ENCODE data around the gene CHRND. TPM values are rescaled to one million over a fixed set of nuclear protein-coding genes. Genes with fewer than 3 reads are reported as not detected.
"Not testable (repeated sequence)": the region's sequence is repeated elsewhere in the genome, so short reads cannot be mapped to it uniquely, and the experiment has no call there.

Gene CHRND
- polyA plus RNA-seq, 2 donors, result not detected

- H3K27me3 ChIP-seq (ENCODE audit: control insufficient read depth in 1 of 2, insufficient read depth in 2 of 2, low read length in 2 of 2), result peaks cover 0 to 24% of the 10 kb centered on the region in 2 donors
- peaks cover 3 to 11% of the 10 kb centered on the region in 2 donors for H3K4me1 ChIP-seq (ENCODE audit: control insufficient read depth in 2 of 2, insufficient read depth in 2 of 2, low read length in 1 of 2)
- 72 to 73% methylated on average over 6 of the region's 6 CpGs for WGBS, 2 donors
- no peaks in the 10 kb centered on the region for H3K36me3 ChIP-seq (ENCODE audit: control insufficient read depth in 2 of 2, insufficient read depth in 2 of 2, low read length in 1 of 2)
- no peaks in the 10 kb centered on the region for H3K9me3 ChIP-seq (ENCODE audit: control insufficient read depth in 2 of 2, insufficient read depth in 1 of 2, low read depth in 1 of 2, low read length in 1 of 2)
- H3K27ac ChIP-seq (ENCODE audit: low read depth in 2 of 2, low read length in 1 of 2), result no peak overlapping the region
- no peak overlapping the region for H3K4me3 ChIP-seq (ENCODE audit: low read depth in 1 of 2, low read length in 2 of 2)
These were observed 1.2 kb upstream of the CHRND start for GRCh38 chr2:232524771-232525170.

- 85 to 87% methylated on average over 14 of the region's 14 CpGs for WGBS, 2 donors
- H3K36me3 ChIP-seq (ENCODE audit: control insufficient read depth in 2 of 2, insufficient read depth in 2 of 2, low read length in 1 of 2), result no peaks in the 10 kb centered on the region
- H3K27ac ChIP-seq (ENCODE audit: low read depth in 2 of 2, low read length in 1 of 2), result no peak overlapping the region
- H3K9me3 ChIP-seq (ENCODE audit: control insufficient read depth in 2 of 2, insufficient read depth in 1 of 2, low read depth in 1 of 2, low read length in 1 of 2), result no peaks in the 10 kb centered on the region
- H3K27me3 ChIP-seq (ENCODE audit: control insufficient read depth in 1 of 2, insufficient read depth in 2 of 2, low read length in 2 of 2), result peaks cover 0 to 24% of the 10 kb centered on the region in 2 donors
- H3K4me1 ChIP-seq (ENCODE audit: control insufficient read depth in 2 of 2, insufficient read depth in 2 of 2, low read length in 1 of 2), result peaks cover 3 to 11% of the 10 kb centered on the region in 2 donors
- H3K4me3 ChIP-seq (ENCODE audit: low read depth in 1 of 2, low read length in 2 of 2), result no peak overlapping the region
These were observed 761 bp upstream of the CHRND start for GRCh38 chr2:232525199-232525598.

GRCh38 chr2:232526372-232526941 is 497 bp downstream of the CHRND start:
- H3K27me3 ChIP-seq (ENCODE audit: control insufficient read depth in 1 of 2, insufficient read depth in 2 of 2, low read length in 2 of 2), result peaks cover 0 to 19% of the 10 kb centered on the region in 2 donors

GRCh38 chr2:232527905-232528470 is 2.0 kb downstream of the CHRND start:
- 76 to 78% methylated on average over 6 of the region's 6 CpGs for WGBS, 2 donors
- Histone ChIP-seq H3K27me3 (ENCODE audit: control insufficient read depth in 1 of 2, insufficient read depth in 2 of 2, low read length in 2 of 2) (peaks cover 0 to 11% of the 10 kb centered on the region in 2 donors), H3K4me3 (ENCODE audit: low read depth in 1 of 2, low read length in 2 of 2) (no peak overlapping the region), H3K27ac (ENCODE audit: low read depth in 2 of 2, low read length in 1 of 2) (no peak overlapping the region), H3K36me3 (ENCODE audit: control insufficient read depth in 2 of 2, insufficient read depth in 2 of 2, low read length in 1 of 2) (no peaks in the 10 kb centered on the region), H3K9me3 (ENCODE audit: control insufficient read depth in 2 of 2, insufficient read depth in 1 of 2, low read depth in 1 of 2, low read length in 1 of 2) (no peaks in the 10 kb centered on the region), H3K4me1 (ENCODE audit: control insufficient read depth in 2 of 2, insufficient read depth in 2 of 2, low read length in 1 of 2) (peaks cover 3 to 11% of the 10 kb centered on the region in 2 donors)

More at GRCh38 chr2:232526372-232526941, 497 bp downstream of the CHRND start:
- Histone ChIP-seq H3K9me3 (ENCODE audit: control insufficient read depth in 2 of 2, insufficient read depth in 1 of 2, low read depth in 1 of 2, low read length in 1 of 2) (no peaks in the 10 kb centered on the region), H3K36me3 (ENCODE audit: control insufficient read depth in 2 of 2, insufficient read depth in 2 of 2, low read length in 1 of 2) (no peaks in the 10 kb centered on the region), H3K4me3 (ENCODE audit: low read depth in 1 of 2, low read length in 2 of 2) (no peak overlapping the region), H3K27ac (ENCODE audit: low read depth in 2 of 2, low read length in 1 of 2) (no peak overlapping the region), H3K4me1 (ENCODE audit: control insufficient read depth in 2 of 2, insufficient read depth in 2 of 2, low read length in 1 of 2) (peaks cover 3 to 11% of the 10 kb centered on the region in 2 donors)
- WGBS, 2 donors, result 66 to 74% methylated on average over 13 of the region's 13 CpGs

GRCh38 chr2:232528746-232529460 is 2.9 kb downstream of the CHRND start:
- Histone ChIP-seq H3K27me3 (ENCODE audit: control insufficient read depth in 1 of 2, insufficient read depth in 2 of 2, low read length in 2 of 2) (peaks cover 0 to 8% of the 10 kb centered on the region in 2 donors), H3K36me3 (ENCODE audit: control insufficient read depth in 2 of 2, insufficient read depth in 2 of 2, low read length in 1 of 2) (no peaks in the 10 kb centered on the region), H3K9me3 (ENCODE audit: control insufficient read depth in 2 of 2, insufficient read depth in 1 of 2, low read depth in 1 of 2, low read length in 1 of 2) (no peaks in the 10 kb centered on the region), H3K4me1 (ENCODE audit: control insufficient read depth in 2 of 2, insufficient read depth in 2 of 2, low read length in 1 of 2) (peaks cover 0 to 5% of the 10 kb centered on the region in 2 donors), H3K27ac (ENCODE audit: low read depth in 2 of 2, low read length in 1 of 2) (no peak overlapping the region), H3K4me3 (ENCODE audit: low read depth in 1 of 2, low read length in 2 of 2) (no peak overlapping the region)
- WGBS, 2 donors, result 74 to 79% methylated on average over 11 of the region's 11 CpGs

- no peak overlapping the region for H3K27ac ChIP-seq (ENCODE audit: low read depth in 2 of 2, low read length in 1 of 2)
- H3K4me3 ChIP-seq (ENCODE audit: low read depth in 1 of 2, low read length in 2 of 2), result no peak overlapping the region
- H3K27me3 ChIP-seq (ENCODE audit: control insufficient read depth in 1 of 2, insufficient read depth in 2 of 2, low read length in 2 of 2), result no peaks in the 10 kb centered on the region
- no peaks in the 10 kb centered on the region for H3K4me1 ChIP-seq (ENCODE audit: control insufficient read depth in 2 of 2, insufficient read depth in 2 of 2, low read length in 1 of 2)
- H3K9me3 ChIP-seq (ENCODE audit: control insufficient read depth in 2 of 2, insufficient read depth in 1 of 2, low read depth in 1 of 2, low read length in 1 of 2), result peaks cover 0 to under 1% of the 10 kb centered on the region in 2 donors
- 86 to 88% methylated on average over 17 of the region's 17 CpGs for WGBS, 2 donors
- no peaks in the 10 kb centered on the region for H3K36me3 ChIP-seq (ENCODE audit: control insufficient read depth in 2 of 2, insufficient read depth in 2 of 2, low read length in 1 of 2)
These were observed 4.0 kb downstream of the CHRND start for GRCh38 chr2:232529806-232530547.

- Histone ChIP-seq H3K4me3 (ENCODE audit: low read depth in 1 of 2, low read length in 2 of 2) (no peak overlapping the region), H3K27ac (ENCODE audit: low read depth in 2 of 2, low read length in 1 of 2) (no peak overlapping the region), H3K4me1 (ENCODE audit: control insufficient read depth in 2 of 2, insufficient read depth in 2 of 2, low read length in 1 of 2) (no peaks in the 10 kb centered on the region), H3K36me3 (ENCODE audit: control insufficient read depth in 2 of 2, insufficient read depth in 2 of 2, low read length in 1 of 2) (no peaks in the 10 kb centered on the region), H3K9me3 (ENCODE audit: control insufficient read depth in 2 of 2, insufficient read depth in 1 of 2, low read depth in 1 of 2, low read length in 1 of 2) (peaks cover 0 to 2% of the 10 kb centered on the region in 2 donors), H3K27me3 (ENCODE audit: control insufficient read depth in 1 of 2, insufficient read depth in 2 of 2, low read length in 2 of 2) (no peaks in the 10 kb centered on the region)
- WGBS, 2 donors, result 69 to 72% methylated on average over 9 of the region's 9 CpGs
These were observed 4.8 kb downstream of the CHRND start for GRCh38 chr2:232530626-232531260.

GRCh38 chr2:232532419-232532818 is 6.5 kb downstream of the CHRND start:
- Histone ChIP-seq H3K4me1 (ENCODE audit: control insufficient read depth in 2 of 2, insufficient read depth in 2 of 2, low read length in 1 of 2) (no peaks in the 10 kb centered on the region), H3K9me3 (ENCODE audit: control insufficient read depth in 2 of 2, insufficient read depth in 1 of 2, low read depth in 1 of 2, low read length in 1 of 2) (peaks cover 0 to 6% of the 10 kb centered on the region in 2 donors), H3K36me3 (ENCODE audit: control insufficient read depth in 2 of 2, insufficient read depth in 2 of 2, low read length in 1 of 2) (no peaks in the 10 kb centered on the region), H3K27ac (ENCODE audit: low read depth in 2 of 2, low read length in 1 of 2) (no peak overlapping the region), H3K27me3 (ENCODE audit: control insufficient read depth in 1 of 2, insufficient read depth in 2 of 2, low read length in 2 of 2) (no peaks in the 10 kb centered on the region), H3K4me3 (ENCODE audit: low read depth in 1 of 2, low read length in 2 of 2) (no peak overlapping the region)
- WGBS, 2 donors, result 64 to 72% methylated on average over 9 of the region's 9 CpGs

GRCh38 chr2:232532821-232533220 is 6.9 kb downstream of the CHRND start:
- not testable (repeated sequence) for H3K4me3 ChIP-seq (ENCODE audit: low read depth in 1 of 2, low read length in 2 of 2); H3K27ac ChIP-seq (ENCODE audit: low read depth in 2 of 2, low read length in 1 of 2); H3K4me1 ChIP-seq (ENCODE audit: control insufficient read depth in 2 of 2, insufficient read depth in 2 of 2, low read length in 1 of 2); H3K9me3 ChIP-seq (ENCODE audit: control insufficient read depth in 2 of 2, insufficient read depth in 1 of 2, low read depth in 1 of 2, low read length in 1 of 2); H3K36me3 ChIP-seq (ENCODE audit: control insufficient read depth in 2 of 2, insufficient read depth in 2 of 2, low read length in 1 of 2); H3K27me3 ChIP-seq (ENCODE audit: control insufficient read depth in 1 of 2, insufficient read depth in 2 of 2, low read length in 2 of 2)
- WGBS, 2 donors, result 85 to 89% methylated on average over 7 of the region's 7 CpGs
